Measurements from ENCODE around the gene ZIC4.

ZIC4 gene

DNA sequence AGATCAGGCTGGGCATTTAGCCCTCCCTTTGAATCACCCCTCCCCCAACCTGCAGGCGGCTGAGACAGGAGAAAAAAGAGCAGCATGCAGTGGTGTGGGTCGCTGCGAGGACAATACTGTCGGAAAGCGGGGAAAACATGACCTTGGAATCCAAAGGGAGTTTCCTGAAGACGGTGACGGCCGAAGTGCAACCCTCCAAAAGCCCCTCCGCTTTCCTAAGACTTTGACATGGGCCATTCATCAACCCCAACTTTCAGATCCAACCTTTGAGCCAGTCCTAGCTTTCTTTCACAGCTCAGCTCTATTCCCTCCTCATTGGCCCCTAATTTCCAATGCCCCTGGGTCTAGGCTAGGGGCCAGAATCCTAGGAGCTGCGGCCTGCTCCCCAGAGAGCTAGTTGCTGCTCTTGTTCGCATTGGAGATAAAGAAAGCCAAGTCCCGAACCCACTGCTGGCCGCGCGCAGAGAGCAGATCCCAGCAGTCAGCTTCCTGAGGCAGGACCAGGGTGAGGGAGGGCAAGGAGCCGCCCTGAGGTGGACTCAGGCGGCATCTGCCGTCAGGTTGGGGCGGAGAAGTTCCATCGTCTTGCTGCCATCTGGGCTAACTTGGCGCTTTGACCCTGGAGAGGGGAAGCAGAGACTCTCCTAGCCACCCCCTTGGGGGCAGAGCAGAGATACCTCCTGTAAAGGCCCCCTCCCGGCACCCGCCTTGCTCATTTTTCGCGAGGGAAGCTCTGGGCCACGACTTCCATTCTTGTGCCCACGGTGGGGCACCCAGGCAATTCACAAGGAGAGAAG is 914 bp downstream of the ZIC4 start:
- no peak for DNase-seq (ENCODE audit: extremely low read depth in 1 of 2, low read depth in 1 of 2)

DNA sequence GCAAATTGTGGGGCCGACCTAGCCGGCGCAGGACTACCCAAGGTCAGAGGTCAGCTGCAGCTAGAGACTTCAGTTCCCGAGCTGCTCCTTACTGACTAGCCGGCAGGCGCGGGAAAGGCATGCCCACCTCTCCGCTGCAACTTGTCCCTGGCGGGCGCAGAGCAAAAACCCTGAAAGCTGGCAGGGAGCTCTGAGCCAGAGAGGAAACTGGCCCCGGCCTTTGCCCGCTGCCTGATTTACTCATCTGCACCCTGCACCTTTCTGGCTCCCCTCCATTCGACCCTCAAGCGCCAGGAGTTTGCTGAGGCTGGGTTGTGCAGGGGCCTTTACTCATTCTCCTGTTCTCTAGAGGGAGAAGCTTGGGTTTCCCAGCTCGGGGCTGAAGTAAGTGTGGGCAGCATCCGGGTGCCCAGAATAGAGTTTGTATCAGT is 1.5 kb downstream of the ZIC4 start:
- no peak for DNase-seq (ENCODE audit: extremely low read depth in 1 of 2, low read depth in 1 of 2)

DNA sequence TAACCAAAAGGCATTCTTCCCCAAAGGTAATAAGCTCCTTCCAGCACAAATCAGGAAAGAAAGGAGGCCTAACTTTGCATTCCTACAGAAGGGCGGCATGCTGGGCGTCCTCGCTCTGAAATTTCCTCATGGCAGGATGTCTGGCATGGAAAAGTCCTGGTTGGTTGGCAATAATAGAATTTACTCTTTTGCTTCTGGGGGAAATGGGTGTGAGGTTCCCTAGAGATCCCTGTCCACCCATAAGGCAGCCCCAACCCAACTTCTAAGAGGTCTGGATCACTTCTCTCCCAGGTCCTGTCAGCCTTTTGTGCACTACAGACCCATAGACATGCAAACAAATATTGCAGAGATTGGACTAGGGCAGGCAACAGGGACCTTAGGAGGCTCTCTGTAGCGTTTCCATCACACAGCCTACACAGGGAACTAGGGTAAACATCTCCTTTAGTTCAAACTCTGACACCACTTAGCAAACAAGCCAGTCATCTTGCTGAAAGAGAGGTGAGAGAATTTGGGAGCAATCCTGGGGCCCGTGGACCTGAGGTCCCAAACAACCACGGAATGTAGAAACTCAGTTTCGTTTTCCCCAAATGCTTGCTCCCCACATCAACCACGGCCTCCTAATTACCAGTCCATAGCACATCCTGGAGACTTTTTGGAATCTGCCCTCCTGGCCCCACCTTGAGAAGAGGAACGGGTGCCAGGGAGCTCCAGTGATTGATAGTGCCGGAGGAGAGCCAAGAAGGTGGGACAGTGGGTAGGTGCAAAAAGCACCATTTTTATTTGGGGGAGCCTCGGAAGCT is 2.1 kb downstream of the ZIC4 start:
- DNase-seq (ENCODE audit: extremely low read depth in 1 of 2, low read depth in 1 of 2) = no peak

DNA sequence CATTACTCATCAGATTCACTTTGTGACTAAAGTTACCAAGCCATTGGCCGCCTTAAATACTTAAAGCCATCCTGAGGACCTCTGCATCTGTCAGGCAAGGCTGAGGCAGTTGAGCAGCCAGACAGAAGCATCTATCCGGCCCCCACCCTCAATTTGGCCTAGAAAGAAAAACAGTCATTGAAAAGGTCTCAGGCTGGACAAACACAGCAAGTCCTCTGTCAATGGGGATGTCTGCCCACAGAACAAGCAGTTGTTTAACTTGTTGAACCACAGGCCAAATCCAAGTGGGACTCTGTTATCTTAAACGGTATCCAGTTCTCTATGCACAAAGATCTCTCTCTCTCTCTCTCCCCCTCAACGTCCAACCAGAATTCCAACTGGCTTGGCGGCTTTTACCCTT is 2.8 kb downstream of the ZIC4 start:
- no peak for DNase-seq (ENCODE audit: extremely low read depth in 1 of 2, low read depth in 1 of 2)

DNA sequence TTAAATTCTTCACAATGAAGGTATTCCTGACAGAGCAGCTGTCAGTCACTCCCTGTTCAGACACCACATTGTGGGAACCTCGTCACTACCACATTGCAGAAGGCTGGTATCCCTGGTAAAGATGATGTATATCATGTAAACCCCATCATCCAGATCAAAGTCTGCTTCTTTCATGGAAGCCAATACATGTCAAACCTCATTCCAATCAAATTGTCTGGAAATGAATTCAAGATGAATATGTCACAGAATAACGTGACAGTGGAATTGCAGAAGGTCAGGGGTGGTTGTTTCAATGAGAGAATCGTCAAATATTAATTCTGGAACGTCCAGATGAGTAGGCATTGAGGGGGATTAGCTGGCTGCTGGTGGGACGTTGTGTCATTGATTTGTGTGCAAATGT is 4.2 kb downstream of the ZIC4 start:
- no peak for DNase-seq (ENCODE audit: extremely low read depth in 1 of 2, low read depth in 1 of 2)

DNA sequence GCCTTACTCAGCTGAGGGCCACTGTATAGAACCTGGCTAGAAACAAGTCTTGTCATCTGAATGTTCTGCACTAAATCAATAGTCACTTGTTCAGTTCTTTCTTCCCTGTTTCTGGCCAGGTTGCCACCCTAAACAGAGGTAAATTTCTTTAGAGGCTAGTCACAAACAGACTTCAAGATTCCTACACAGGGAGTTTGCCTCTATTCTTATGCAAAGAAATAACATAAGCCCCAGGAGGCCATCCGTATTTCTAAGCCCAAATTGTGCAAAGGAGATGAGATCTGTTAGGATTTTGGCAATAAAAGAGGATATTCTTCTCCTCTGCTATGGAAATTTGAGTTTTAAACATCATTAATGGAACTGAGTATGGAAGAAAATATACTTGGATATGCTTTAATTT is 4.9 kb downstream of the ZIC4 start:
- DNase-seq (ENCODE audit: extremely low read depth in 1 of 2, low read depth in 1 of 2) = no peak

DNA sequence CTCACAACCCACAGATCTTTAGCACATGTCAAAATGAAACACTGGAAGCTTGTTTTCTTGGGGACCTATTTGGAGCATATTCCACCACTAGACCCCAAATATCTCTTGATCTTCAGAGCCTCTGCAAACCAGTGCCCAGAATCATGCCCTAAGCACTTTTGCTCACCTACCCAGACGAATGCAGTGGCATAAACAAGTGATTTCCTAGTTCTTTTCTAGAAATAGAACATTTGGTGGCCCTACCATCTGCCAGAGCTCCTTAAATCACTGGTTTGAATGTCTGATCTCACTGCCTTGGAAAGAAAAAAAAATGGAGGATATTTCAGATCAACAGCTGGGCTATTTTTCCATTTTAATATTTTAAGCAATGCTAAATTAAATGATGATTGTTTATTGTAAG is 5.3 kb downstream of the ZIC4 start:
- no peak for DNase-seq (ENCODE audit: extremely low read depth in 1 of 2, low read depth in 1 of 2)

DNA sequence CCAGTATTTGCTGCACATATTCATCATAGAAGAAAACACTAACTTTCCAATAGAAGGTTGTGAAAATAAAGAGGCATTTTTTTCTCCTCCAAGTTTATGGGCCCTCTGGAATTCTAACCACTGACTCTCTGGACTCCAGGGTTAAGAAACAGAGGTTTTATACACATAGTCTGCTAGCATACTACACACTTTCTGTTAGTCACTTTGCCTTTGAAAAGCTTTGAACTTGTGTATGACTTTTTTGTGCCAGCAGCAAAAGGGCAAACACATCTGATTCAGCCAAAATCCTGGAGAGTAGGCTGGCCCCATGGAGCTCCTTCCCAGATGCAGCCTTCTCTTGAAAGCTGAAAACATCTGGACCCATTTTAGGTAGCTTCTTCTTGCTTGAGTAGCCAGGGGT is 6.2 kb downstream of the ZIC4 start:
- DNase-seq (ENCODE audit: extremely low read depth in 1 of 2, low read depth in 1 of 2) = no peak

DNA sequence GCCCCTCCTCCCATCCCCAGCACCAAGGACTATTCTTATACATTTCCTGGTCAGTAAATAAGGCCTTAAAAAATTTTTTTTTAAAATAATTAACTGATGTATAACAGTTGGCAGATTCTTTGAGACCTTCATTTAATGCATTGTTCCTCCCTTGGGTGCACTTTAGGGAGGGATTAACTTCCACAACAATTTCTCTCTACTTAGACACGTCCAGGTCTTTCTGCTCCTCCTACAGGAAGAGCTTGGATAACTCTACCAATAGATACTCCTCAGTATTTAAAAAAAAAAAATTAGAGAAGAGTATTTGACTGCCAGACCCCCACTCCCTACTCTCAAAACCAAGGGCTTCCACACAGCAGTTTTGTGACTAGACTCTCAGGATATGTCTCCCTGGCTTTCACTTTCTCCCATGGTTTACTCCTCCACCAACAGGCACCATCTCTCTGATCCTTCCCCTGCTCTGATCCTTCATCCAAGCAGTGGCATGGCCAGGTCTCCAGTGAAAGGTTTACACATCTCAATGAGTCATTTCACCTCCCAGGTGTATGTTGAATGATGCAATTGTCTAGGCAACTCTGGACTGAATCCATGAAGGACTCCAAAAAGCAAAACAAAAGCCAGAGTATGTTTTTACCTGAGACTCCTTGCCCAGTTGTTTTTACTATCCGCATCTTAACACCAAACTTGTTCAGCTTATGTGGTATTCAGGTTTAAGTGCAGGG is 7.4 kb downstream of the ZIC4 start:
- DNase-seq (ENCODE audit: extremely low read depth in 1 of 2, low read depth in 1 of 2) = no peak

DNA sequence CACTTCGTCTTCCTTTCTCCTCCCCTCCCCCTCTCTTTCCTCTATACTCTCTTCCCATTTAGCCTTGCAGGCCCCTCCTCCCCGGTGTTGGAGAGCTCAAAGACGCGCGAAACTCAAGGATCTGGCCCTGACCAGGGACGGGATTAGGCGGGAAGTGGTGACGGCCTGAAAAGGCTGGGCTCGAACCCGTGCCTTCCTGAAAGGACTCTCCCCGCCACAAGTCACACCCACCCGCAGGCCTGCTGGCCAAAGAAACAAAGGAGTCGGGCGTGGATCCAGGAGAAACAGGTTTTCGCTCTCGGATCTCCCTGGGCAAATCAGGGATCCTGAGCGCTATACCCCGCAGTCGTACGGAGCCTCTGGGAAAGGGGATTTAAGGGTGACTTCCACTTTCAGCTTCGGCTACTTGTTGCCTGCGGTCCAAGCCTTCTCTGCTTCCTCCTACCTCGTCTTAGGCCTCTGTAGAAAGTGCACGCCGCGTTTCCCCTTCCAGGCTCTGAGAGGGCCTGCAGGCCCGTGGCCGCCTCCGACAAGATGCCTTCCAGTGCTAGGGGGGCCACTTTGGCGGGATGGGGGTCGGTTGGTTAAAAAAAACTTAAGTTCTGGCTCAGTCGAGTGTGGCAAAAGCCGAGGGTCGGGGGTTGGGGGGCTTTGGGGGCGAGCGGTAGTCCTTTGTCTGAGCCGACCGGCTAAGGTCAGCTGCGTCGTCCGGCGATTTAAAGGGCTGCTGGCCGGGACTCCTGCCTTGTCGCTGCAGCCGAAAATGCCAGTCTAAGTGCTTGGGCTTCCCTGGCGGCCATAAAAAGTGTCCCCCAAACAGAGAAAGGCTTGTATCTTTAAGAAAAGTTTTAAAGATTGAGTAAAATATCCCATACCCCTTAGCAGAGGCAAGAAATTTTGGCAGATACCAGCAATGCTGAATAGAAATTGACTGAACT is 8.2 kb downstream of the ZIC4 start:
- DNase-seq (ENCODE audit: extremely low read depth in 1 of 2, low read depth in 1 of 2) = no peak

DNA sequence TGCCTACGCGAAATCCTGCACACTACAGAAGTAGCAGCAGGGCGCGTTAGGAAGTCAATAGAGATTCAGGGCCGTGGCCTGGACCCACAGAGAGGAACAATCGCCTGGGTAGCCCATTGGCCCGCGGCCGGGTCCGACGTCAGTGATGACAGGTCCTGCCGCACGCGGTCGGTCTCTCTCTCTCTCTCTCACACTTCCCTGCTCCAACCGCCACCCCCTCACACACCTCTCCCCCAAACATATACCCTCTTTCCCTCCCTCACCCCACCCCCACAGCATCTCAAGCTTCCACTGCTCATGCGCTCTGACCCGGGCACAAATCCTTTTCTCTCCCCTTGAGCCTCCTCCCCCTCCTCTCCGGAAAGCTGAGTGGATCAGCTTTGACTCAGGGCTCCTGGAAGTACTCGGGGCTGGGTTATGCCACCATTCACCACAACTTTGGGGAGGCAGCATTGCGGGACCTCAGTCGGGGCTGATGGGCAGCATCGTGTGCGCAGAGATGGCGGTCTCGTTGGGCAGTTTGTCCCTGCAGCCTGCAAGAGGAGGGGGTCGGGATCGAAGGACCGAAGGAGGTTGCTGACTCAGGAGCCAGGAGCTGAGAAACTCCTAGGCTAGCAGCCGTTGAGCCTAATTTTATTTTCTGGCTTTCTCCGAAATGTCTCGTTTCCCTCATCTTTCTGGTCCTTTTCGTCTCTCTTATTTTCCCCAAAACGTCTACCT is 9.0 kb downstream of the ZIC4 start:
- DNase-seq (ENCODE audit: extremely low read depth in 1 of 2, low read depth in 1 of 2) = no peak

DNA sequence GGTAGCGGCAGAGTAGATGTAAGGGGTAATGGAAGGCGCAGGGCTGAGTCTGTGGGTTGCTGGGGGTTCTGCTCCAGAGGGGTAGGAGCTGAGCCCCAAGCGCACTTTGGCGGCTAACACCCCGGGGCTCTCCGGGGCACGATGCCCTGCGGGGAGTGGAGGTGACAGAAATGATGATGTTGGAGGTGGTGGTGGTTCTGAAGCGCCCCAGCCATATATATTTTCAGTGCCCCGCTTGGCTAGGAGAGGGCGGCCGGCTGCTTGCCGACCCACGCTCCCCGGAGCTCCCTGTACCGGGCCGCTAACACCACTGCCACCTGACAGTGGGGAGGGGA is 9.7 kb downstream of the ZIC4 start:
- no peak for DNase-seq (ENCODE audit: extremely low read depth in 1 of 2, low read depth in 1 of 2)

DNA sequence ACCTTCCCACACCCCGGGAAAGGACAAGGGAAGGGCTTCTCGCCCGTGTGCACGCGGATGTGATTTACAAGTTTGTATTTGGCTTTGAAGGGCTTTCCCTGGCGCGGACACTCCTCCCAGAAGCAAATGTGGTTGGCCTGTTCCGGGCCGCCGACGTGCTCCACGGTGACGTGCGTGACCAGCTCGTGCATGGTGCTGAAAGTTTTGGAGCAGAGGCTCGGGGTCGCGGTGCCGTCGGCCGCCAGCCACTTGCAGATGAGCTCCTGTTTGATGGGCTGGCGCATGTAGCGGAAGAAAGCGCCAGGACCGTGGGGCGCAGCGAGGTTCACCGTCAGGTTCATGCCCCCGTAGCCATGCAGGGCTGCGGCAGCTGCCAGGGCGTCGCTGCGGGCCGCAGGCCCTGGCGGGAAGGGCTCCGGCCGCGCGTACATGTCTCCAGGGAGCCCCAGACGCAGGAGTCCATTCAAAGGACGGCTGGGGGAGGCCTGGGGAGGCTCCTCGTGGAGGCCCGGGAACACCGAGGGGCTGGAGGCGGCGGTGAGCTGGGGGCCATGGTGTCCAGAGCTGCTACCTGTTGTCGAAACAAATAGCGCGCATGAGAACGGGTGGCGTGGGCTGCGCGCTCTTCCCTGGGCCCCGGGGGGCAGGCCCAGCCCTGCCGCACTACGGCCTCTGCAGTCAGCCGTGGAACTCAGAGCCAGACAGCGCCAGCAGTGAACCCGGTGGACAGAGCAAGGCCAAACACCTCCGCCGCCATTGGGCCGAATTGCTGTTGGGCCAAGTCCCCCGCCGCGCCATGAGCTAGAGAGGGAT is 10.2 kb downstream of the ZIC4 start:
- no peak for DNase-seq (ENCODE audit: extremely low read depth in 1 of 2, low read depth in 1 of 2)

DNA sequence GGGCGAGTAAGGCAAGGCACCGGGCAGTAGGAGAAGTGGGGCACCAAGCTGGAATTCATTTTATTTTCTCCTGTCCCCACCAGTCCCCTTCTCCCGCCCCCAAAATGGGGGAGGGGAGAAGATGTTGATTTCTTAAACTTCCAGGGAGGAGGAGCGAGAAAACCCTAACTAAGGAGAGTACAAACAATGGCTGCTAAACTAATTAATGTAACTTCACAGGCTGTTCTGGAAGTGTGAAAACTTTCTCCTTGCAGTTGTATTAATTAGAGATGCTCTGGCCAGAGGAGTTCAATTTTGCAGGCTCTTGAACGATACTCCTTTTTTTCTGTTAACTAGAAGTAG is 11.5 kb downstream of the ZIC4 start:
- no peak for DNase-seq (ENCODE audit: extremely low read depth in 1 of 2, low read depth in 1 of 2)

DNA sequence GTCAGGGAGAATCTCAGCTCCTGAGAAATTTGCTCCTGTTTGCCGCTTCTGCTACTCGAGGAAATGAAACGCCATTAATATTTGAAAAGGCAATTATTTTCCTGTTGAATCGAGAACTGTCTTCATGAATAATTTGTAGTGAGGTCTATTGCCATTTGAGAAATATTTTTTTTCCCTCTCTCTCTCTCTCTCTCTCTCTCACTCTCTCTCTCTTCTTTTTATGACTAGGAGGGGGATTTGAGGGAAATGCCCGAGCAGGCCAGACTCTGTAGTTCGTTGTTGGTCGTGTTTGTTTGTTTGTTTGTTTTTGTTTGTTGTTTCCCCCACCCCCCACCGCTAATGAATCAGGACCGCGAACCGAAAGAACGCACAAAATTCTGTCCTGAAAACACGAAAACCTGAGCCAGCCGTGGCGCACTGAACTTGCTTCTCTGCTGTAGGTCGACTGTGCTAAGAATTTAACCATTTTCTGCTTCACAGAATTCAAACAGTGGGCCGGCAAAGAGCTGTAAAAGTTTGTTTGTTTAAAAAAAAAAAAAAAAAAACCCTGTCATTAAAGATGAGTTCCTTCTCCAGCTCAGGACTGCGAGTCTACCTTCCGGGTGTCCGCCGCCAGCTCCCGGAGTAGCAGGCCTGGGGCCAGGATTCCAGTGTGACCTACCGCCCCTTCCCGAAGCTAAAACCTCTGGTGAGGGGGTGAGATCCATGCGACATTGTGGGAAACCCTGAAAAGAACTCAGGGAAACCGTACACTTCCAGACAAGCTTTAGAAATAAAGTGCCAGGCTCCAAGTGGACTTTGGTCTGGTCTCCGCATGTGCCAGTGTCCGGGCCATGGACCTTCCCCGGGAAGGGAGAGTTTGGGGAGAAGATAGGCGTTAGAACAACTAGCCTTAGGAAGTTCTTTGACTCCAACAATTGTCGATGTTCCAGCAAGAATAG is 12.1 kb downstream of the ZIC4 start:
- no peak for DNase-seq (ENCODE audit: extremely low read depth in 1 of 2, low read depth in 1 of 2)

DNA sequence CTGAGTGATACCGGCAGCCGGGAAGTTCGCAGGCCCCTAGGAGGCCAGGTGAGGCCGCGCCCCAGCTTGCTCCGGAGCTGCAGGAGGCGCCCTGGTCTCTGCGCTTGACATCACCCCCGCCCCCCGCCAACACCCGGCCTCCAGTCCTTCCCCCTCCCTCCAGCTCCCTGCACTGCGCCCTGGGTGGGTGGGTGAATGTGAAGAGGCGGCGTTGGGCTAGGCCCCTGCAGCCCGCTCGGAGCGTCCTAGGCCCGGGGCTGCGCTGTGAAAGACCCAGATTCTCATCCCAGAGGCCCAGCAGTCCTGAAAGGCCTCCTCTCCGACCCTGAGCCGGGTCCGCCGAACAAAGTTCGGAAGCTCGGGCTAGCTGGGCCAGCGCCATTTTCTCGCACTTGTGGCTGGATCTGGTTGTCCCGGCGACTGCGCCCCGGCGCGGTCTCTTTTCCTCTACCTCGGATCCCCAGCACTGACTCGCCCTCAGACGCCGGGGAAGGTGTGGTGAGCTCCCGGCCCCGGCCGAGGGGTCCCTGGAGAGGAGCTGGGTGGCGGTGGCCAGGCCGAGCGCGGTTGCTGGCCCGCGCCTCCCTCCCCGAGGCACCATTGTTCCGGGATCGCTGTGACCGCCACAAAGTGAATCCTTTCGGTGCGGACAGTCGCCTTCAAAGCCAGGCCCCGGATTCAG is 12.9 kb downstream of the ZIC4 start:
- no peak for DNase-seq (ENCODE audit: extremely low read depth in 1 of 2, low read depth in 1 of 2)

DNA sequence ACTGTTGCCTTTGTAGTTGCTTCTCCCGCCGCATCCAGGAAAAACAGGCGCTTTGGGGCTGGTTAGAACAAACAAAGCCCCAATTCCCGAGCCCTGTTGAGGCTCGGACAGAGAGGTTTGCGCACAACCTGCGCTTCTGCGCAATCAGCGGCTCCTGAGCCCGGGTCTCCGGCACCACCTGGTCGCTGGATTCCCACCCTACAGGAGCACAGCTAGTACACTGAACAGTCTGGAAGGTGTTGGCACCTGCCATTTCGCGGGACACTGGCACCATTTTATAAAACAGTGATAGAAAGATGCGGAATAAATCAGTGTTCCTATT is 13.8 kb downstream of the ZIC4 start:
- no peak for DNase-seq (ENCODE audit: extremely low read depth in 1 of 2, low read depth in 1 of 2)

Data from activated CD8-positive, alpha-beta memory T cell treated with anti-CD3 and anti-CD28 coated beads for 1 hour (primary cell).